DND-41 (cell line): ENCODE measurements around the gene POLE2.

Experiments used
- CTCF ChIP-seq: IDR thresholded peaks from 2 replicates; pipeline ENCODE4 v1.5.1; 2012; ENCODE audit warnings: borderline replicate concordance, low read length, moderate library complexity, mild to moderate bottlenecking; ENCODE audit not compliant: poor library complexity, severe bottlenecking; ENCODE audit errors: extremely low read depth
- EZH2 ChIP-seq: IDR thresholded peaks from 3 replicates; pipeline ENCODE4 v1.6.1; 2012; ENCODE audit warnings: borderline replicate concordance, low read depth, mild to moderate bottlenecking, moderate library complexity, low read length, inconsistent platforms; ENCODE audit not compliant: severe bottlenecking

GRCh38 chr14:49614196-49614595 lies 73.8 kb downstream of the POLE2 start:
- TF ChIP-seq EZH2 (no peak), CTCF (no peak)
